ENCODE results near the gene PCDH9. TPM values are rescaled to one million over a fixed set of nuclear protein-coding genes. Genes with fewer than 3 reads are reported as not detected.
A peak's percentile ranks its signal among the peaks of the same experiment; 100 is the strongest.

Gene PCDH9
- total RNA-seq, 1 experiment from 2014 or later, result 1.9 TPM

DNA sequence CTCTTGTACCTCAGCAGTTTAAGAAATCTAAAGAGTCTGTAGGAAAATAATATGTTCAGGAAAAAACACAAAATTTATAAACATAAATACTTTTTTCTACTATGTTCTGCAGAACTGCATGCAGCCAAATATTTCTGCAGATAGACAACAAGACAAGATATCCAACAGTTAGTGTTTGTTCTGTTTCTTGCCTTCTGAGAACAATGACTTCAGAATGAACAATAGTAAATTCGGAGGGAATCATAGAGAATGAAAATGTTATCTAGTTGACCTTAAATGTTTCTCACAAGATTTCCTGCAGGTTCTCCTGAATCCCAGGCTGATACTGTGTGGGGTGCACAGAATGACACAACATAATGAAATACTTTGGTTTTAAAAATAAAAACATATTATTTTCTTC is 180.4 kb downstream of the PCDH9 start:
- H3K9me3 ChIP-seq, result no peaks in the 10 kb centered on the region
- no peak for DNase-seq
- no peaks in the 10 kb centered on the region for H3K36me3 ChIP-seq

DNA sequence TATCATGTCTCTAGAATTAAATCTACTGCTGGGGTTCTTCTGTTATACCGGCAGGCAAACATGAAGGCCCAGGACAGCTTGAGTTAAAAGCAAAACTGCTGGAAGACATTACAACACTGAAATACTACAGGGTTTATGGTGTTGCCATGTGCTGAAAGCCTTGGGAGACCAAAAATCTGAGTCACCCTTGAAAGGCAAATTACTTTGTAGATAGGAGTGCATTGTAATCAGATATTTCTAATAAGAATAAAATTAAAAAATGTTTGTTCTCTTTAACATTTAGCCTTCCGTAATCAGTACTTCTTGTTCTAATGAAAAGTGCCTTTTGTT is 181.3 kb downstream of the PCDH9 start:
- no peaks in the 10 kb centered on the region for H3K27me3 ChIP-seq
- H3K4me3 ChIP-seq, result no peak overlapping the region
- no peaks in the 10 kb centered on the region for H3K36me3 ChIP-seq
- H3K9me3 ChIP-seq, result no peaks in the 10 kb centered on the region
- DNase-seq, result no peak

More for the DNA sequence above, 180.4 kb downstream of the PCDH9 start:
- Histone ChIP-seq H3K27me3 (no peaks in the 10 kb centered on the region), H3K4me3 (no peak overlapping the region)

DNA sequence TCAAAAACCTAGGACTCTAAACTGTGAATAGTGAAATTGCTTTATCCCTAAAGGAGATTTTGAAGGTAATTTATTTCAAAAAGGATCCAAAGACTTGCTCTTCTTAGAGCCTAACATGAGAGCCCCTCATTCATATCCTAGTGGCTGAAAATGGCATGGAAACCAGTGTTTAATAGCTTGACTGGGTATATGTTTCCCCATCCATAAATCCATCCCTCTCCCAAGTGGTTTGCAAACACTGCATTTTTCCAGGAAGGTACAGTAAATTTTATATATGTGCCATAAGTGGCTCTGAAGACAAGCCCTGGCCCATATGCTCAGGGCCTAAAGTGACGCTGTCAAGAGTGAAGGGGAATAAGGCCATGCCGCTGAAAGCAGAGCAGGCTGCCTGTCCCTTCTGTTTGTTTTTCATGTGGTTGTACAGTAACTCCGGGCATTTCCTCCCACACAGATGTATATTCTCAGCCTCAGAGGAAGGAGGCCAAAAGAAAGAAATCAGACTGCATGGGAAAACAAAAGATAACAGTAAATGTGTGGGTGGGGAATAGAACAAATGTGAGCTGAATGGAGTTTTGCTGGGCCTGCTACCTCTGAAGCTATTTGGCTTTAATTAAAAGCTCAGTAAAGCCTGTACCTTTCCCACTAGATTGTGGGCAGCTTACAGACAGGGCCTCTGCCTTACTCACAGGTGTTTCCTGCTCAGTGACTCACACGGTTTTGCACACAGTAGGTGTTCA is 181.9 kb downstream of the PCDH9 start:
- H3K9me3 ChIP-seq, result no peaks in the 10 kb centered on the region
- no peaks in the 10 kb centered on the region for H3K36me3 ChIP-seq
- H3K4me3 ChIP-seq, result no peak overlapping the region
- DNase-seq, result no peak
- no peaks in the 10 kb centered on the region for H3K27me3 ChIP-seq

DNA sequence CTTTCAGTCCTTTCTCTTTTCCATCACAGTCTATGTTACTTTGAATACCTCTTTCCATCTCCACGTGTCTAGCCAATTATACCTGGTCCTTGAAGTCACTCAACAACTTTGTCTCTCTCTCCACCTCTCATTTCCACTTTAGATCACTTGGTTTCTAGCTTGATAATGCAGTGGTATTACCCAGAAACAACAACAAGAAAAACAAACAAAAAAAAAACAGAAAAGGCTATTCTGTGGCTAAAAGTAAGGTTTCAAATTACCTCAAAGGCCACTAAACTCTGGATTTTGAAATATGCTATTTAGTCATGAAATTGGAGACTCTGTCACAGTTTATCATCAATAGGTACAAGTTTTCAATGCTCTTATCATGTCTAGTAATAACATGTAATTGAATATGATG is 184.8 kb downstream of the PCDH9 start:
- no peaks in the 10 kb centered on the region for H3K9me3 ChIP-seq
- H3K27me3 ChIP-seq, result no peaks in the 10 kb centered on the region
- H3K4me3 ChIP-seq, result no peak overlapping the region
- DNase-seq, result no peak
- H3K36me3 ChIP-seq, result no peaks in the 10 kb centered on the region

DNA sequence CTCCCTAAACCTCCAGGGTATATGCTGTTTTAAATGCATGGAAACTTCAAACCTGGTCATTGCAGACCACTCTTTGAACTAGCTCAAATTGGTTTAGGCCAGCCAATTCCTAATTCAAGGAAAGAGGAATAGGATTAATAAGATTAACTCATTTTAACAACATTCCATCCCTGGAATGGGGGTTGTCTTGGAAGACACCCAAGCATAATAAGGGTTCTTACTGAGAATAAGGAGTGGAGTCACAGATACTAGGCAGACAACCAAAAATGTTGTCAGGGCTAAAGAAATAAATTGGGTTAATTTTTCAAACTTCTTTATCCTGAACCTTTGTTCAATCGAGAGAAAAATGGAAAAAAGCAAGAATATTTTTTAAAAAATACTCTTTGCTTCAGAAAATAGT is 186.2 kb downstream of the PCDH9 start:
- DNase-seq, result no peak
- H3K27me3 ChIP-seq, result no peaks in the 10 kb centered on the region

DNA sequence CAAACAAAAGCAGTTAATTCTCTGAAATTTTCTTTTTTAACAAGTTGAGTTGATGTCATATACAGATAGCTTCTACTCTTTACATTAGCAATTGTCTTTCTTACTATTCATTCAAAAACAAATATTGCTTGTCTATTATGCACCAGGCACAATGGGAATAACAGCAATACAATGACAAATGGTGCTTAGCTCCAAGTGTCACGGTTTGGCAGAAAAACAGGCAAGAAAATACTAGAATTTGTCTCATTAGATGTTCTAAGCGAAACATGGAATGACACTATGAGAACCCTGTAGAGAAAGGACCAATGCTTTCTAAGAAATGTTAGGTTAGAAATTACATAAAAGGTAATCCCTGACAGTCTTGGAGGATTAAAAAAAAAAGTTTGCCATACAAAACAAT is 187.6 kb downstream of the PCDH9 start:
- Histone ChIP-seq H3K9me3 (no peaks in the 10 kb centered on the region), H3K27me3 (no peaks in the 10 kb centered on the region), H3K36me3 (no peaks in the 10 kb centered on the region), H3K4me3 (no peak overlapping the region)
- no peak for DNase-seq

More for the DNA sequence above, 186.2 kb downstream of the PCDH9 start:
- Histone ChIP-seq H3K36me3 (no peaks in the 10 kb centered on the region), H3K9me3 (no peaks in the 10 kb centered on the region), H3K4me3 (no peak overlapping the region)

DNA sequence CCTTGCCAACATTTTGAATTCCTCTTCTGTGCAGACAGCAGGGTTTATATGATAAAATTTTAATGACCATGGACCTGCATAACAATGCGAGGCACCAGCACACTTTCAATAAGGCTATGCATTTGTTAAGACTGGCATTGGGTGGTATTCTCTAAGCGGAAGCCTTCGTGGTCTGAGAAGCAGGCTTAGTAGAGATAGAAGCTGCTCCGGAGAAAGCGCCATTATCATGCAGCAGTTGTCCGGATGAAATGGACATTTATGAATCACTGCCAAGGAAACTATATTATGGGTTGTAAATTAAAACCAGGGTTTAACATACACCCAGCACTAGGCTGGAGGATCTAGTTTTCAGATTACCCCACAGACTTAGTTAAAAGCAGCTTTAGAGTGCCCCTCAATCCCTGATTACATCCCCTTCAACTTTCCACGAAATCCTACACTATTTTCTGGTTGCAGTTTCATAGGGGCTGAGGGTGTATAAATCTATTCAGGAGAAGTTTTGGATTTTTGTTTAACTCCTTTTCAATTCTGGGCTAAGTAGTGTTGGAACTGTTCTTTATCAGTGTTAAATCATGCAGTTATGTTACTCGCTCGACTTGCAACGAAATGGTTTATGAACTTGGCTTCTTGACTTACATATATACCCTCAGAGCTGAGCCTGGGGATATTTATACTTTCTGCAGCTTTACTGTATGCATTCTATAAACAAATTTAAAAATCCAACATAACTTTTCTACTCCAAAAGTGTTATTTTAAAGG is 193.3 kb downstream of the PCDH9 start:
- H3K9me3 ChIP-seq, result no peaks in the 10 kb centered on the region
- no peak for DNase-seq
- no peaks in the 10 kb centered on the region for H3K27me3 ChIP-seq
- H3K4me3 ChIP-seq, result no peak overlapping the region
- no peaks in the 10 kb centered on the region for H3K36me3 ChIP-seq

DNA sequence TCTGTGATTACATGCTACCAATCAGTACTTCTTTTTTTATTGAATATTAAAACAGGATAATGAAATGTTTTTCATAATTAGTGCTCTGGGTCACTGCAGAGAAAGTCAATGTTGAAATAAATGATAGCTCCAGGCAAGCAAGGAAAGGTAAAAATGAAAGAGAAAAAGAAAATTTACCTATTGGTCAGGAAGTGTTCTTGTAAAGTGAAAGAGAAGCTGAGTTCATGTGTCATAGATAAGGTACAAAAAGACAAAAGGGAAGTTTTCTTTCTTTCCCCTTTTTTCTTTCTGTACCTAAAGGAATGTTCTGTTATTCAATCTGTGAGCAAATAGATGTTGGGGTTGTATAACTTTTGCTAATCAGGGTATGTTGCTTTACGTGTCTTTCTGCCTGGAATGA is 197.0 kb downstream of the PCDH9 start:
- Histone ChIP-seq H3K36me3 (no peaks in the 10 kb centered on the region), H3K27me3 (no peaks in the 10 kb centered on the region), H3K4me3 (no peak overlapping the region), H3K9me3 (no peaks in the 10 kb centered on the region)
- DNase-seq, result no peak

DNA sequence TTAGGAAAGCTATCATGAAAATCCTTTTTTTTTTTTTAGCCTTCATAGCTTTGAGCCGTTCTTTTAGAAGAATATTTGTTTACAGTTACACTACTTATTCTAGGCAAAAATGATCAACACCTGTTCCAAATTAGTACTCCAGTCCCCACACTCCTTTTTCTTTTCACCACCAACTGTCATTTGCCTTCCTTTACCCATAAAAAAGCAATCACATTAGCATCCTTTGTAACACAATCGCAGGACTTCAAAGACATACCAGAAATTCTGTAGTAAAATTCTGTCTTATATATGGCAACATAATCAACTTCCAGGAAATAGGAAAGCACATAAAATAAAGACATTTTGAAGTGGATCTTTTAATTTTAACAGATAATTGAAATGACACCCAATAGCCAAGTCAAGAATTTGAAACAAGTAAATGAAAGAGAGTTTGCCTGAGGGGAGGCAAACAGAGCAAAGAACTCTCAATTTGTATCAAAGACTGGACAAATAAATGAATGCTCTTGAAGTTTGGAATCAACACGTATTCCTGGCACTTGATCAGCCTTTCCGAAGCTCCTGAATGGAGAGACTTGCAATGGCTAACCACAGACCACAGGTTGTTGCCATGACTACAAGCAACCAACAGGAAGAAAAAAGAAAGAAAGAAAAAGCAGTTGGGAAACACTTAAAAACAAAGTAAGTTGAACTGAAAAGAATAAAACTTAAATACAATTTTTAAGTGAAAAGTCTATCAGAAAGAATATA is 206.8 kb downstream of the PCDH9 start:
- no peaks in the 10 kb centered on the region for H3K36me3 ChIP-seq
- peak; percentile 3 for DNase-seq
- H3K4me3 ChIP-seq, result no peak overlapping the region
- H3K9me3 ChIP-seq, result no peaks in the 10 kb centered on the region
- H3K27me3 ChIP-seq, result no peaks in the 10 kb centered on the region

DNA sequence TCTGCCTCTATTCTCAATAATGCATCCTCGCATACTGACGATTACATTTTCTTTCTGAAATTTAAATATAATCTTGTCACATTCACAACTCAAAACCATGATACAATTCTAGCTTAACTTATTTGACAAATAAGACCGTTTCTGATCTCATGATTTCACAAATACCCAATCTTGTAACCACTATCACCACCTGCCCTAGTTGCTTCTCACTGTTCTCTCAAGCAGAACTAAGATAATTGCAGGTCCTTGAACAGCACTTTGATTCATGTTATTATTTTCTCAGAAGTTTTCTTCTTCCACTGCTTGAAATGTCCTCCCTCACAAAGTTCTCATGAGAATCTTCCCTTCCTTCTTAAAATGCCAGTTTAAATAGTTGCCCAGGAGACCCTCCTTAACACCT is 211.4 kb downstream of the PCDH9 start:
- H3K27me3 ChIP-seq, result no peaks in the 10 kb centered on the region
- H3K4me3 ChIP-seq, result no peak overlapping the region
- no peaks in the 10 kb centered on the region for H3K9me3 ChIP-seq
- DNase-seq, result no peak
- no peaks in the 10 kb centered on the region for H3K36me3 ChIP-seq

DNA sequence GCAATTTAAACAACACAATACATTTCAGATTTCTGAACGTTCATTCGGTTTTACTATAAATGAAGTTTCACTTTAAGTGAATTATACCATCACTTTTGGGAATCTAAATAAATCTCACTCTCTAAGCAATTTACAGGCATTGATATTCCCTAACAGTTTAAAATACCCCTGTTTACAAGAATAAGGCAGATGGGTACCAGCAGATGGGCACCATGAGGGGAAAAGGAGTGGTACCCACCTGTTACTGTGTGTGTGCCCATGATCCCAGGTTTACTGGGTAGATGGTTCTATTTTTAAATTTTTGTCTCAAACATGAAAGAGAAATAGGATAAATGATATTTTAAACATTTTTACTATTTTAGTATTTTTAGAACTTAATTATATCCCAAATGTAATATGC is 212.9 kb downstream of the PCDH9 start:
- Histone ChIP-seq H3K27me3 (no peaks in the 10 kb centered on the region), H3K4me3 (no peak overlapping the region), H3K36me3 (no peaks in the 10 kb centered on the region), H3K9me3 (no peaks in the 10 kb centered on the region)
- DNase-seq, result no peak

DNA sequence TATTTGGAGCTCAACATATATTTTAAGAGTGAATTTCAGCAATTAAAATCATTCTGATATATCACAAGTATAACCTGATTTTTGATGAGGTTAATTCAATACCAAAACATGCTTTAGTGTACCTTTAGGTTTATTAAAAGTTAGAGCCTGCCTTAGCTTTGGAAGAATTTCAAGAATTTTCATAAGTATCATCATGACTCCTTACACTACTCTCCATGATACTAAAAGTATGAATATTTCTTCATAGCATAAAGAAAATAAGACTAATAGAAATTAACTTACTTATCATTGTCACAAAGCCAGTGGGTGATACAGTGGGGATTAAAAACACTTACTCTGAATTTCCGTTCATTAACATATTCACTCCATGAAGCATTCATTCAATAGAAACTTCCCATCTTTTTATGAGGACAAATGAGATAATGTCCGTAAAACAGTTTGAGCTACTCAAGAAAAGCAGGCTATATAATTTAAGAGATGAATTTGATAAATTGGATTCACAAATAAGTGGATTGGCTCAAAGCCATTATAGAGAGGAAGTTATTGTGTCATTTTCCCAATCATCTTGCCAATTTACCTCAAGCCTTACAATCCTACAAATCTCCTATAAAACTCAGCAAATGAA is 214.0 kb downstream of the PCDH9 start:
- DNase-seq, result no peak
- no peaks in the 10 kb centered on the region for H3K9me3 ChIP-seq
- no peaks in the 10 kb centered on the region for H3K27me3 ChIP-seq
- no peak overlapping the region for H3K4me3 ChIP-seq
- no peaks in the 10 kb centered on the region for H3K36me3 ChIP-seq

DNA sequence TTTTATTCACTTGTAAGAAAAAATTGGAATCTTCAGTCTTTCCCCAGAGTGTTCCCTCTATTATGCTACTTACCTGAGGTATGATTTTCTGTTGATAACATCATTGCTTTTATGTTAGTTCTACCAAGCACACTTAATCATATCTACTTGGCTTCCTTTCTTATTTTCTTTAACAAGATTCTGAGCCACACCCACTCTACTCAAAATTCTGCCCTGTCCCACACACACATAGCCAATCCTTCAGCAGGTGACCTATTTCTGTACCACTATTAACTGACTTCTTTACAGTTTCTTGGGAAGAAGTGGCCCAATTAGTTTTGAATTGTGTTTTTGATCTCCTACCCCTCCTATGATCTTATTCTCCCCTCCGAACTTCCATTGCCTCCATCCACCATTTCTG is 215.7 kb downstream of the PCDH9 start:
- DNase-seq, result no peak
- Histone ChIP-seq H3K4me3 (no peak overlapping the region), H3K36me3 (no peaks in the 10 kb centered on the region), H3K9me3 (no peaks in the 10 kb centered on the region), H3K27me3 (no peaks in the 10 kb centered on the region)

DNA sequence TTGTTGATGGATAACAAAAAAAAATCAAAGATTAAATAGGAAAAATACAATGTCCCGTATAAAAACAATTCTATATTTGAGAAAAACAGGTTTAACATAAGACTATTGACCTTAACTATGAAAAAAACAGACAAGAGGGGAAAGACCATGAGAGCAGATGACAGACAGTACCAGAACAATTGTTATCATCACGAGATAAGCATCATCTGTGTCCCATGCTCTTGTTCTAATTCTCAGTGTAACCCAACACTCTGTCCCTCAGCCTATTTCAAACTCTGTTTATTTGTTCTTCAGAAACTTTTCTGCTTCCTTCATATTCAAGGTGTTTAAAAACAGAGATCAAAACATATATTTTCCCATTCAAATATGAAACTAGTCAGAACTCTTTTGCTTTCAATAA is 216.4 kb downstream of the PCDH9 start:
- Histone ChIP-seq H3K27me3 (no peaks in the 10 kb centered on the region), H3K9me3 (no peaks in the 10 kb centered on the region), H3K36me3 (no peaks in the 10 kb centered on the region), H3K4me3 (no peak overlapping the region)
- DNase-seq, result no peak

DNA sequence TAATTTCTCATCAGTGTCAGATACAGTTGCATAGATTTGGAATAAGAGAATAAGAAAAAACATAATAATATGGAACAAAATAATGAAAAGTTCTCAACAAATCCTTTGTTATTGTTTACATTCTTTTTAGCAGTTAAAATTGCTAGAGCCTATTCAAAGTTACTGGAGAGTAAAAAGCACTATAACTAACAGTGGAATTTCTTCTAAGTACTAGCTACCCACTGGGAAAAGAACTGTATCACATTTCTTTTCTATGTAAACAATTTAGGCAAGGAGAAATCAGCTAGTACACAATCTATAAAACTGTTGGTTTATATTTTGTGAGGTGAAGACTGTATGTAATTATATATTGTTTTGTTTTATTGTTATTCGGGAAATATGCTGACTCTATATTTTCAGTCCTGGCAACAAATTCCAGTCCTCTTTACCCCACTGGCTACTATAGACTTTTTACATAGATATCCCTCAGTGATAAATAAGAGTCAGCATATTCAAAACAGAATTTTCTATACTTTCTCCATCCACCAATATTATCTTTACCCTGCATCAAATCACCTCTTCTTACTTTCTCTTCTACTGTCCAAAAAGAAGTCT is 222.0 kb downstream of the PCDH9 start:
- H3K4me3 ChIP-seq, result no peak overlapping the region
- H3K36me3 ChIP-seq, result no peaks in the 10 kb centered on the region
- no peaks in the 10 kb centered on the region for H3K9me3 ChIP-seq
- no peaks in the 10 kb centered on the region for H3K27me3 ChIP-seq
- DNase-seq, result no peak

DNA sequence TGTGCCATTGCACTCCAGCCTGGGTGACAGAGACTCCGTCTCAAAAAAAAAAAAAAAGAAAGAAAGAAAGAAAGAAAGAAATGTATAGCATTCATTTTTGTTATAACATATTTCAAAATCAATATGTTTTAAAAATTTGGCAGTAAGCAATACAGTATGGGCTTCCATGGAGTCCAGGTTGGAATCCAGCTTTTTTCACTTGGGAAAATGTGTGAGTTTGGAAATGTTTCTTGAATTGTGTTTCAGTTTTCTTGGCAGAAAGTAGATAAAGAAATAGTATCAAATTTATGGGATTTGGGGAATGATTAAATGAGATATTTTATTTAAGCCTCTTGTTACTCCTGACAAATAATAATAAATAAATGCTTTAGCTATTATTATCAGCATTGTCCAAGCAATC is 225.6 kb downstream of the PCDH9 start:
- no peaks in the 10 kb centered on the region for H3K36me3 ChIP-seq
- no peak for DNase-seq
- H3K27me3 ChIP-seq, result no peaks in the 10 kb centered on the region
- no peaks in the 10 kb centered on the region for H3K9me3 ChIP-seq
- H3K4me3 ChIP-seq, result no peak overlapping the region

DNA sequence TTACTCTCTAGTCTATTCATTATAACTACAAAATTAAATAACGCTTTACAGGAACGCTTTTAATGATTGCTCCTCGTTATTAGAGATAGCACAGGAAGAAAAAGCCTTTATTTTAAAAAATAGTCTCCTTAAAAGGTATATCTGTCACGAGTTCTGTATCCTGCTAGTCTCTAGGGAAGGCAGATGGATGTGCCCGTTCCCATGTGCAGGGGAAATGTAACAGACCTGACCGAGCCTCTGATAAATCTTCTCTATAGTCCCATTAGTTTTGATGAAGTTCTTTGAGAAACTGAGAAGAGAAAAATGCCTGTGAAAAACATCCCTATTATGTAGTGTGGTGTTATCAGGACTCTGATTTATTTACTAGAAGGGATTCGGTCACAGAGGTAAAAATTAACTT is 226.4 kb downstream of the PCDH9 start:
- DNase-seq, result no peak
- H3K27me3 ChIP-seq, result no peaks in the 10 kb centered on the region
- H3K4me3 ChIP-seq, result no peak overlapping the region
- H3K36me3 ChIP-seq, result no peaks in the 10 kb centered on the region
- H3K9me3 ChIP-seq, result no peaks in the 10 kb centered on the region
